ENCODE measurements around the gene APAF1. TPM values are rescaled to one million over a fixed set of nuclear protein-coding genes. Genes with fewer than 3 reads are reported as not detected.

Gene APAF1
- total RNA-seq, 4 donors from 2014 or later = 5.7 to 8.5 (median 6.5) TPM

- intact Hi-C loops (cut with DNase I; ENCODE audit: low total_unique reads) = no loop called here
- no peak for TF ChIP-seq POLR2A (IDR thresholded peaks at IDR 0.05)
- TF ChIP-seq, protein P1, sequence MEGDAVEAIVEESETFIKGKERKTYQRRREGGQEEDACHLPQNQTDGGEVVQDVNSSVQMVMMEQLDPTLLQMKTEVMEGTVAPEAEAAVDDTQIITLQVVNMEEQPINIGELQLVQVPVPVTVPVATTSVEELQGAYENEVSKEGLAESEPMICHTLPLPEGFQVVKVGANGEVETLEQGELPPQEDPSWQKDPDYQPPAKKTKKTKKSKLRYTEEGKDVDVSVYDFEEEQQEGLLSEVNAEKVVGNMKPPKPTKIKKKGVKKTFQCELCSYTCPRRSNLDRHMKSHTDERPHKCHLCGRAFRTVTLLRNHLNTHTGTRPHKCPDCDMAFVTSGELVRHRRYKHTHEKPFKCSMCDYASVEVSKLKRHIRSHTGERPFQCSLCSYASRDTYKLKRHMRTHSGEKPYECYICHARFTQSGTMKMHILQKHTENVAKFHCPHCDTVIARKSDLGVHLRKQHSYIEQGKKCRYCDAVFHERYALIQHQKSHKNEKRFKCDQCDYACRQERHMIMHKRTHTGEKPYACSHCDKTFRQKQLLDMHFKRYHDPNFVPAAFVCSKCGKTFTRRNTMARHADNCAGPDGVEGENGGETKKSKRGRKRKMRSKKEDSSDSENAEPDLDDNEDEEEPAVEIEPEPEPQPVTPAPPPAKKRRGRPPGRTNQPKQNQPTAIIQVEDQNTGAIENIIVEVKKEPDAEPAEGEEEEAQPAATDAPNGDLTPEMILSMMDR (IDR thresholded peaks at IDR 0.05) = no peak
- 84% methylated on average over 5 of the region's 5 CpGs for WGBS, 2 donors
- DNase-seq (ENCODE audit: low spot score in 2 of 2) = no peak
- H3K4me3 ChIP-seq (ENCODE audit: low read depth, poor library complexity, severe bottlenecking) = no peak overlapping the region
Observed at GRCh38 chr12:98724384-98725155, 79.5 kb downstream of the APAF1 start.

DNA sequence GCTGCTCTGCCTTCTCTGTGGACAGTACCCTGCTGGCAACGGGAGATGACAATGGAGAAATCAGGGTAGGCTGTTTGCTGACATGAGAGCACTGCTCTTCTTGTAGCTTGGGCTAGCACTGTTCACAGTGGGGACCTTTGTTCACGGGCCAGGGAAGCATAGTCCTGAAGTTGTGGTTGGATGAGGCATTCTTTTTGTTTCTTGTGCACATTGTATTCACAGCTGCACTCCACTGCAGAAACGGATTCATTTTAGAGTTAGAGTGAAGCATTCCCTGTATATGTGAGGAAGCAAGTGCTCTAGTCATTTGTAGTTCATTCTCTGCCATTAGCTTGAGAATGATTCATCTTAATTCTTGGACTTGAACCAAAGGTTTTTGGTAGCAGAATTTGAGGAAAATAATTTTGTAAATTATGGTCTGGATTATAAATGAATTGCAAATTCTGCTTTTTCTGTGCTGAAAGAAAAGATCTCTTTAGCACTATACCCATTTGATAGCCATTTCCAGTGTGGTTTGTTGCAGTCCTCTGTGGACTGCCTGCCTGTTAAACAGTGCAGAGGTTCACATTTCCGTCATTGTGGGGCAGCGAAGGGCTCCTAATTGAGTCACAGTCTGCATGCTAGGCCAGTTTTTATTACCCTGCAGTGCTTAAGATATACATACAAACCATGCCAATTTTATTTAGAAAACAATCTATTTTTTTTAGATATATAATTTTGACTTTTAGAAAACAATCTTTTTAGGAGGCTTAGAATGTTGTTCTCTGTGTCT lies 80.6 kb downstream of the APAF1 start:
- 60 to 63% methylated on average over 5 of the region's 5 CpGs for WGBS, 2 donors
- H3K4me3 ChIP-seq (ENCODE audit: low read depth, poor library complexity, severe bottlenecking) = no peak overlapping the region
- intact Hi-C loops (cut with DNase I; ENCODE audit: low total_unique reads) = no loop called here
- DNase-seq (ENCODE audit: low spot score in 2 of 2) = no peak
- TF ChIP-seq POLR2A (IDR thresholded peaks at IDR 0.05) = no peak
- TF ChIP-seq, protein P1 (IDR thresholded peaks at IDR 0.05) = no peak

GRCh38 chr12:98727196-98727595 lies 82.1 kb downstream of the APAF1 start:
- TF ChIP-seq, protein P1 (IDR thresholded peaks at IDR 0.05) = no peak
- TF ChIP-seq POLR2A (IDR thresholded peaks at IDR 0.05) = no peak
- intact Hi-C loops (cut with DNase I; ENCODE audit: low total_unique reads) = no loop called here
- WGBS, 2 donors = 82 to 96% methylated on average over 5 of the region's 5 CpGs
- DNase-seq (ENCODE audit: low spot score in 2 of 2) = no peak
- no peak overlapping the region for H3K4me3 ChIP-seq (ENCODE audit: low read depth, poor library complexity, severe bottlenecking)

DNA sequence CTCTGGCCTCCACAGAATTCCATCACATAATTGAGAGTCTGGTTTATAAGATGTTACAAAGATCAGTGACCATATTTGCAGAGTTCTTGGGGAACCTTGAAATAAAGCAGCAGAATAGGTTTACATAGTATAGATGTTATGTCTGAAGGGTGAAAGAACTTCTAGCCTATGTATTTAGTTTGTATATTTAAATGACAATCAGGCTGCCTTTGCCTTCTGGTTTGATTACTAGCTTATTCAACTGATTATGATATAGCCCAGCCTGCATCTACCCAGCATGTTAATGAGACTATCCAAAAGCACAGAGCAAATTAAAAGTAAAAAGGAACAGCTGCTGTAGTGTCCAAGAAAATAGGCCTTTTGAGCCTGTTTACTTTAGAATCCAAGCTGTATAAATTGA lies 85.3 kb downstream of the APAF1 start:
- intact Hi-C loops (cut with DNase I; ENCODE audit: low total_unique reads) = no loop called here

DNA sequence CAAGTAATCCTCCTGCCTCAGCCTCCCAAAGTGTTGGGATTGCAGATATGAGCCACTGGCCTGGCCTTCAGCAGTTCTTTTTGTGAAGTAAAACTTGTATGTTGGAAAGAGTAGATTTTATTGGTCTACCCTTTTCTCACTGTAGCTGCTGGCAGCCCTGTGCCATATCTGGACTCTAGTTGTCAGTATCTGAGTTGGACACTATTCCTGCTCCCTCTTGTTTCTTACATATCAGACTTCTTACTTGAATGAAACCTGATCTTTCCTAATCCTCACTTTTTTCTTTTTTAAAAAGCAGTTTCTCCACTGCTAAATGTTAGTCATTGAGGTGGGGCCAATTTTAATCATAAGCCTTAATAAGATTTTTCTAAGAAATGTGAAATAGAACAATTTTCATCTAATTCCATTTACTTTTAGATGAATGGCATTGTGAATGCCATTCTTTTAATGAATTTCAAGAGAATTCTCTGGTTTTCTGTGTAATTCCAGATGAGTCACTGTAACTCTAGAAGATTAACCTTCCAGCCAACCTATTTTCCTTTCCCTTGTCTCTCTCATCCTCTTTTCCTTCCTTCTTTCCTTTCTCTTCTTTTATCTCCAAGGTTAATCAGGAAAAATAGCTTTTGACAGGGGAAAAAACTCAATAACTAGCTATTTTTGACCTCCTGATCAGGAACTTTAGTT lies 88.7 kb downstream of the APAF1 start:
- intact Hi-C loops (cut with DNase I; ENCODE audit: low total_unique reads) = no loop called here
- TF ChIP-seq, protein P1 (IDR thresholded peaks at IDR 0.05) = no peak
- TF ChIP-seq POLR2A (IDR thresholded peaks at IDR 0.05) = no peak
- no peak overlapping the region for H3K4me3 ChIP-seq (ENCODE audit: low read depth, poor library complexity, severe bottlenecking)
- no peak for DNase-seq (ENCODE audit: low spot score in 2 of 2)

More for the DNA sequence above, 85.3 kb downstream of the APAF1 start:
- DNase-seq (ENCODE audit: low spot score in 2 of 2) = no peak
- H3K4me3 ChIP-seq (ENCODE audit: low read depth, poor library complexity, severe bottlenecking) = no peak overlapping the region
- TF ChIP-seq, protein P1 (IDR thresholded peaks at IDR 0.05) = no peak
- no peak for TF ChIP-seq POLR2A (IDR thresholded peaks at IDR 0.05)

All from lower leg skin (tissue), 4 donors.